ENCODE measurements around the gene ZNF433.

Gene ZNF433

DNA sequence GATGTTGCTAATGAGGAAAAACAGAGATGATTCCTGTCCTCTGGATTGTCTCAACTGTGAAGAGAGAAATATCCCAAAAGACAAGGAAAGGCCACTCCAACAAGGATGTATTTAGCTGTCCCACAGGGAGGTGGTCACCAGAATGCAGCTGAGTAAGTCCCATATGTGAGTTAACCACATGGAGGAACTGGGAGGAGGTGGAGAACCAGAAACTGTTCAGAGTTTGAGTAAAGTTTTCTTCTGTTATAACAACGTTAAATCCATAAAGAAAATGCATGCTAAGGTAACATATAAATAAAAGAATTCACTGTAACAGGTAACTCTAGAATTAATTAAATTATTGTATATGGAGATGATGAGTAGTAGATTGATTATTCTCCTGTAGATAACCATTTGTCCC is 65.3 kb downstream of the ZNF433 start:
- no peak overlapping the region for H3K27ac ChIP-seq
- no peak for TF ChIP-seq ZFX (IDR thresholded peaks at IDR 0.05; ENCODE audit: borderline replicate concordance)
- TF ChIP-seq, protein P1, sequence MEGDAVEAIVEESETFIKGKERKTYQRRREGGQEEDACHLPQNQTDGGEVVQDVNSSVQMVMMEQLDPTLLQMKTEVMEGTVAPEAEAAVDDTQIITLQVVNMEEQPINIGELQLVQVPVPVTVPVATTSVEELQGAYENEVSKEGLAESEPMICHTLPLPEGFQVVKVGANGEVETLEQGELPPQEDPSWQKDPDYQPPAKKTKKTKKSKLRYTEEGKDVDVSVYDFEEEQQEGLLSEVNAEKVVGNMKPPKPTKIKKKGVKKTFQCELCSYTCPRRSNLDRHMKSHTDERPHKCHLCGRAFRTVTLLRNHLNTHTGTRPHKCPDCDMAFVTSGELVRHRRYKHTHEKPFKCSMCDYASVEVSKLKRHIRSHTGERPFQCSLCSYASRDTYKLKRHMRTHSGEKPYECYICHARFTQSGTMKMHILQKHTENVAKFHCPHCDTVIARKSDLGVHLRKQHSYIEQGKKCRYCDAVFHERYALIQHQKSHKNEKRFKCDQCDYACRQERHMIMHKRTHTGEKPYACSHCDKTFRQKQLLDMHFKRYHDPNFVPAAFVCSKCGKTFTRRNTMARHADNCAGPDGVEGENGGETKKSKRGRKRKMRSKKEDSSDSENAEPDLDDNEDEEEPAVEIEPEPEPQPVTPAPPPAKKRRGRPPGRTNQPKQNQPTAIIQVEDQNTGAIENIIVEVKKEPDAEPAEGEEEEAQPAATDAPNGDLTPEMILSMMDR (IDR thresholded peaks at IDR 0.05): no peak

DNA sequence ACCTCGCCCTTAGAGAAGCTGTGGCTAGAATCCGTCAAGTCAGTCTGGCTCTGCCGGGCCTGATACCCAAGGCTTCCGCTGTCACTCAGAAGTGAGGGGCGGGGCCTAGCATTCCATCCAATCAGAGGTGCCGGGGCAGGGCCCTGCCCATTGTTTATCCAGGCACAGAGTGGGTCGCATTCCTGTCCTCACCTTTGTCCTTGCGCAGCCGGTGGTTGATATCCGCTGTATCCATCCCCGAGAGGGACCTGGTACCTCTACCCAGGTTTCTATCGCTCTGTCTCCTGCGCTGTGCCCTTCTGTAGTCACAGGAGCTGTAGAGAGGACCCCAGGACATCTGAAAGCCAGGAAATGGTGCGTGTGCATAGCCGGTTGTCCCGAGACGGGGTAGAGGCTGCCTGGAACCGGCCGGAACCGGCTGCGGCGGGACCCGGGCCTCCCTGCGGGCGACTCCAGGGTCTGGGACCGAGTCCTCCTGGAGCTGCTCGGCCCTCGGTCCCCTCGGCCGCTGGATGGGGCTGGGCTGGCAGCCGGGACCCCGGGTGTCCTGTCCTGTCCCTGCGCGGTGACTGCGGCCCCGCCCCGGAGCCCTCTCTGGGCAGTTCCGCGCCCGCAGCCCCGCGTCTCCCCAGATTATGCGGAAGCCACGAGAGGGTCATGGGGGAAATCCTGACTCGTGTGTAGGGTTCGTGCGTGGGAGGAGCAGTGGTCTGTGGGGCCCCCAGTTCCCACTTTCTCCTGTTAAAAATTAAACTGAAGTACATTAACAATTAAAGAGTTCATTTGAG is 70.4 kb downstream of the ZNF433 start, which contains the start of gene ZNF763:
Gene ZNF763, plus strand, starts transcription at position 183 of the 788 bp plus-strand sequence. Its CDS starts 169 bp downstream, at position 352.
- peak within 1 kb of the TSS; percentile 77 for H3K27ac ChIP-seq
- TF ChIP-seq ZFX (IDR thresholded peaks at IDR 0.05; ENCODE audit: borderline replicate concordance): no peak
- TF ChIP-seq, protein P1 (IDR thresholded peaks at IDR 0.05): no peak

Measured in 22Rv1 (cell line).